ENCODE data around the gene SYNGR4. TPM values are rescaled to one million over a fixed set of nuclear protein-coding genes. Genes with fewer than 3 reads are reported as not detected.
"Not testable (repeated sequence)": the region's sequence is repeated elsewhere in the genome, so short reads cannot be mapped to it uniquely, and the experiment has no call there.

SYNGR4 gene, protein sequence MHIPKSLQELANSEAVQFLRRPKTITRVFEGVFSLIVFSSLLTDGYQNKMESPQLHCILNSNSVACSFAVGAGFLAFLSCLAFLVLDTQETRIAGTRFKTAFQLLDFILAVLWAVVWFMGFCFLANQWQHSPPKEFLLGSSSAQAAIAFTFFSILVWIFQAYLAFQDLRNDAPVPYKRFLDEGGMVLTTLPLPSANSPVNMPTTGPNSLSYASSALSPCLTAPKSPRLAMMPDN
- total RNA-seq (not detected), polyA plus RNA-seq (under 1 TPM in 1 of 3 donors, not detected in 2; 0.04 TPM)
- long read RNA-seq, donor 1 = 0 reads
- long read RNA-seq, donor 2 = 0 reads

GRCh38 chr19:48363810-48364597 lies at the start of gene SYNGR4, which contains the start of gene TMEM143:
TSS of gene SYNGR4 (plus strand) at chr19:48364367. CDS start at chr19:48365843, 1,476 bp downstream.
TSS of gene TMEM143 (minus strand) at chr19:48363940. CDS start at chr19:48363920, 20 bp downstream.
- 1% methylated on average over 57 to 59 of the region's 59 CpGs for WGBS, 3 donors
- peak; percentile 99 to 100 for DNase-seq

DNA sequence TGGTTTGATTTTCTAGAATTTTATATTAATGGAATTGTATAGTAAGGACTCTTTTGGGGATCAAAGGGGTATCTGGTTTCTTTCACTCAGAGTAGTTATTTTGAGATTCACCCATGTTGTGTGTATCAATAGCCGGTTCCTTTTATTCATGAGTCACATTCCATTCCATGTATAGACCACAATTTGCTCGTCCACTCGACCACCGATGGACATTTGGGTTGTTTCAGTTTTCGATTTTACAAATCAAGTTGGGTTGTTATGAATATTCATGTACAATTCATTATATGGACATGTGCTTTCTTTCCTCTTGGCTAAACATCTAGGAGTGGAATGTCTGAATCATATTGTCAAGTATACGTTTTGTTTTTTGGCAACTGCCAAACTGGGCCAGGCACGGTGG lies 48.5 kb upstream of the SYNGR4 start:
- no peaks in the 10 kb centered on the region for H3K27me3 ChIP-seq (ENCODE audit: insufficient read depth in 3 of 3, low read length in 2 of 3)
- H3K4me3 ChIP-seq = no peak overlapping the region
- no peaks in the 10 kb centered on the region for H3K36me3 ChIP-seq (ENCODE audit: insufficient read depth in 1 of 2, low read depth in 1 of 2)
- 72 to 80% (median 79%) methylated on average over 7 of the region's 7 CpGs for WGBS, 3 donors
- TF ChIP-seq CTCF (IDR thresholded peaks at IDR 0.05) = no peak
- peaks cover 14% of the 10 kb centered on the region for H3K4me1 ChIP-seq
- H3K27ac ChIP-seq = no peak overlapping the region
- intact Hi-C loops (cut with DNase I) = loop anchor here (5.0 to 10.0 kb wide), 2 partner anchors 77 to 269 kb away; partner anchors contain the start of genes GRIN2D (in 1 of the 2) and KDELR1 (in 1 of the 2)
- no peaks in the 10 kb centered on the region for H3K9me3 ChIP-seq
- DNase-seq = no peak
- no peak for ATAC-seq

More at GRCh38 chr19:48363810-48364597, at the start of gene SYNGR4, which contains the start of gene TMEM143:
- Histone ChIP-seq H3K9me3 (no peaks in the 10 kb centered on the region), H3K4me3 (peak within 1 kb of the TSS; percentile 80), H3K27me3 (ENCODE audit: insufficient read depth in 3 of 3, low read length in 2 of 3) (no peaks in the 10 kb centered on the region), H3K27ac (peak within 1 kb of the TSS; percentile 92), H3K4me1 (peaks cover 4% of the 10 kb centered on the region), H3K36me3 (ENCODE audit: insufficient read depth in 1 of 2, low read depth in 1 of 2) (peaks cover 0 to 17% of the 10 kb centered on the region in 2 donors)
- no peak for TF ChIP-seq CTCF (IDR thresholded peaks at IDR 0.05)
- intact Hi-C loops (cut with DNase I) = loop anchor here in 1 of 2 donors (2.0 kb wide), 1 partner anchor 27 kb away; the partner anchor contains the start of gene KDELR1
- peak; percentile 89 to 94 (median 93) for ATAC-seq

- not testable (repeated sequence) for H3K27ac ChIP-seq; H3K9me3 ChIP-seq; H3K4me3 ChIP-seq; H3K27me3 ChIP-seq (ENCODE audit: insufficient read depth in 3 of 3, low read length in 2 of 3); H3K36me3 ChIP-seq (ENCODE audit: insufficient read depth in 1 of 2, low read depth in 1 of 2); DNase-seq; ATAC-seq
- H3K4me1 ChIP-seq = peaks cover 14% of the 10 kb centered on the region
- 58 to 66% (median 58%) methylated on average over 9 of the region's 9 CpGs for WGBS, 3 donors
- intact Hi-C loops (cut with DNase I) = loop anchor here (5.0 to 10.0 kb wide), 2 partner anchors 75 to 267 kb away; partner anchors contain the start of genes GRIN2D (in 1 of the 2) and KDELR1 (in 1 of the 2)
Measured at GRCh38 chr19:48317708-48317960, 46.5 kb upstream of the SYNGR4 start.

GRCh38 chr19:48318286-48318987 lies 45.7 kb upstream of the SYNGR4 start:
- Histone ChIP-seq H3K27me3 (ENCODE audit: insufficient read depth in 3 of 3, low read length in 2 of 3) (no peaks in the 10 kb centered on the region), H3K27ac (no peak overlapping the region), H3K4me1 (peaks cover 14% of the 10 kb centered on the region), H3K4me3 (no peak overlapping the region), H3K36me3 (ENCODE audit: insufficient read depth in 1 of 2, low read depth in 1 of 2) (no peaks in the 10 kb centered on the region), H3K9me3 (no peaks in the 10 kb centered on the region)
- WGBS, 3 donors = 93 to 95% (median 95%) methylated on average over 21 of the region's 21 CpGs
- intact Hi-C loops (cut with DNase I) = loop anchor here (5.0 to 10.0 kb wide), 2 partner anchors 74 to 266 kb away; partner anchors contain the start of genes GRIN2D (in 1 of the 2) and KDELR1 (in 1 of the 2)
- TF ChIP-seq CTCF (IDR thresholded peaks at IDR 0.05) = no peak
- ATAC-seq (no peak), DNase-seq (no peak)
